Activated T-cell treated with anti-CD3 and anti-CD28 coated beads, Interleukin-2, amount 50 U/mL, for 4 hours (primary cell): ENCODE data around the gene SHPK. TPM values are rescaled to one million over a fixed set of nuclear protein-coding genes. Genes with fewer than 3 reads are reported as not detected.

Experiments used
- ATAC-seq, 2 donors: fragments of 200-7000 bp; cut with Tn5 transposase; one replicate each; pipeline ENCODE4 v1.10.0; 2021
- DNase-seq: peaks from one replicate; pipeline ENCODE4 v3.0.0-alpha.2; 2020
- H3K27me3 Mint-ChIP-seq: one replicate; pipeline ENCODE4 v1.8.0; 2021; ENCODE audit warnings: low read depth, mixed read lengths
- H3K36me3 Mint-ChIP-seq: one replicate; pipeline ENCODE4 v1.8.0; 2022; ENCODE audit warnings: mixed read lengths; ENCODE audit not compliant: insufficient read depth
- H3K4me1 Mint-ChIP-seq: one replicate; pipeline ENCODE4 v1.8.0; 2021; ENCODE audit warnings: low read depth, mixed read lengths
- H3K4me3 Mint-ChIP-seq: one replicate; pipeline ENCODE4 v1.8.0; 2021; ENCODE audit warnings: mild to moderate bottlenecking, moderate library complexity, mixed read lengths
- H3K9me3 Mint-ChIP-seq: one replicate; pipeline ENCODE4 v1.8.0; 2021; ENCODE audit warnings: mixed read lengths
- total RNA-seq, 3 donors: library from RNA; stranded (reverse); gene quantifications; one replicate each; pipeline ENCODE4 v1.2.1, GENCODE V29; 2021

Gene SHPK
- total RNA-seq, 3 donors from 2014 or later, result 9.1 to 14.7 (median 10.8) TPM

- H3K36me3 Mint-ChIP-seq, result peaks cover 27% of the 10 kb centered on the region
- H3K27me3 Mint-ChIP-seq, result no peaks in the 10 kb centered on the region
- H3K4me3 Mint-ChIP-seq, result no peak overlapping the region
- DNase-seq (no peak), ATAC-seq (no peak)
- no peaks in the 10 kb centered on the region for H3K4me1 Mint-ChIP-seq
- H3K9me3 Mint-ChIP-seq, result no peaks in the 10 kb centered on the region
Measured at GRCh38 chr17:3626831-3627768, 8.9 kb downstream of the SHPK start.

- H3K27me3 Mint-ChIP-seq, result no peaks in the 10 kb centered on the region
- H3K4me1 Mint-ChIP-seq, result no peaks in the 10 kb centered on the region
- H3K36me3 Mint-ChIP-seq, result peaks cover 30% of the 10 kb centered on the region
- H3K9me3 Mint-ChIP-seq, result no peaks in the 10 kb centered on the region
- no peak overlapping the region for H3K4me3 Mint-ChIP-seq
- ATAC-seq, result no peak
- no peak for DNase-seq
Measured at GRCh38 chr17:3622977-3623594, 13.0 kb downstream of the SHPK start.

GRCh38 chr17:3621146-3621720 is 14.8 kb downstream of the SHPK start:
- Mint-ChIP-seq H3K9me3 (no peaks in the 10 kb centered on the region), H3K36me3 (peaks cover 33% of the 10 kb centered on the region)
- ATAC-seq, result no peak

GRCh38 chr17:3615160-3615870 is 20.7 kb downstream of the SHPK start:
- Mint-ChIP-seq H3K36me3 (peaks cover 34% of the 10 kb centered on the region), H3K4me1 (no peaks in the 10 kb centered on the region), H3K4me3 (no peak overlapping the region), H3K9me3 (no peaks in the 10 kb centered on the region), H3K27me3 (no peaks in the 10 kb centered on the region)
- no peak for DNase-seq
- no peak for ATAC-seq

More at GRCh38 chr17:3621146-3621720, 14.8 kb downstream of the SHPK start:
- DNase-seq, result no peak
- Mint-ChIP-seq H3K4me3 (no peak overlapping the region), H3K27me3 (no peaks in the 10 kb centered on the region), H3K4me1 (no peaks in the 10 kb centered on the region)

- ATAC-seq (no peak), DNase-seq (no peak)
- Mint-ChIP-seq H3K4me3 (no peak overlapping the region), H3K27me3 (no peaks in the 10 kb centered on the region), H3K4me1 (no peaks in the 10 kb centered on the region), H3K9me3 (no peaks in the 10 kb centered on the region), H3K36me3 (peaks cover 35% of the 10 kb centered on the region)
Measured at GRCh38 chr17:3613124-3613523, 22.9 kb downstream of the SHPK start.

- Mint-ChIP-seq H3K9me3 (no peaks in the 10 kb centered on the region), H3K4me3 (no peak overlapping the region), H3K36me3 (peaks cover 22% of the 10 kb centered on the region), H3K4me1 (no peaks in the 10 kb centered on the region), H3K27me3 (no peaks in the 10 kb centered on the region)
- no peak for DNase-seq
- no peak for ATAC-seq
Measured at GRCh38 chr17:3610523-3610922, 25.5 kb downstream of the SHPK start.

GRCh38 chr17:3609689-3610088 is 26.4 kb downstream of the SHPK start:
- Mint-ChIP-seq H3K27me3 (no peaks in the 10 kb centered on the region), H3K4me3 (no peak overlapping the region), H3K36me3 (peaks cover 17% of the 10 kb centered on the region), H3K4me1 (no peaks in the 10 kb centered on the region), H3K9me3 (no peaks in the 10 kb centered on the region)
- no peak for DNase-seq
- ATAC-seq, result no peak

- Mint-ChIP-seq H3K27me3 (no peaks in the 10 kb centered on the region), H3K9me3 (no peaks in the 10 kb centered on the region), H3K4me3 (no peak overlapping the region), H3K36me3 (peaks cover 8% of the 10 kb centered on the region), H3K4me1 (no peaks in the 10 kb centered on the region)
- DNase-seq (no peak), ATAC-seq (no peak)
Measured at GRCh38 chr17:3603870-3604259, 32.2 kb downstream of the SHPK start.

- DNase-seq (no peak), ATAC-seq (no peak)
- Mint-ChIP-seq H3K9me3 (no peaks in the 10 kb centered on the region), H3K4me3 (no peak overlapping the region), H3K4me1 (no peaks in the 10 kb centered on the region), H3K27me3 (no peaks in the 10 kb centered on the region), H3K36me3 (peaks cover 6% of the 10 kb centered on the region)
Measured at GRCh38 chr17:3603119-3603869, 32.8 kb downstream of the SHPK start.

GRCh38 chr17:3602499-3602898 is 33.6 kb downstream of the SHPK start:
- no peak for ATAC-seq
- no peaks in the 10 kb centered on the region for H3K27me3 Mint-ChIP-seq
- peaks cover 4% of the 10 kb centered on the region for H3K36me3 Mint-ChIP-seq
- no peaks in the 10 kb centered on the region for H3K9me3 Mint-ChIP-seq
- H3K4me1 Mint-ChIP-seq, result no peaks in the 10 kb centered on the region
- DNase-seq, result no peak
- no peak overlapping the region for H3K4me3 Mint-ChIP-seq

- Mint-ChIP-seq H3K9me3 (no peaks in the 10 kb centered on the region), H3K36me3 (peaks cover 4% of the 10 kb centered on the region), H3K27me3 (no peaks in the 10 kb centered on the region), H3K4me1 (no peaks in the 10 kb centered on the region), H3K4me3 (no peak overlapping the region)
- ATAC-seq, result no peak
- DNase-seq, result no peak
Measured at GRCh38 chr17:3600529-3601205, 35.4 kb downstream of the SHPK start.

GRCh38 chr17:3598078-3598477 is 38.0 kb downstream of the SHPK start:
- DNase-seq, result no peak
- no peak overlapping the region for H3K4me3 Mint-ChIP-seq
- no peak for ATAC-seq
- H3K36me3 Mint-ChIP-seq, result no peaks in the 10 kb centered on the region
- no peaks in the 10 kb centered on the region for H3K27me3 Mint-ChIP-seq
- no peaks in the 10 kb centered on the region for H3K9me3 Mint-ChIP-seq
- no peaks in the 10 kb centered on the region for H3K4me1 Mint-ChIP-seq

GRCh38 chr17:3596804-3597464 is 39.1 kb downstream of the SHPK start:
- ATAC-seq, result no peak
- H3K4me1 Mint-ChIP-seq, result no peaks in the 10 kb centered on the region

More at GRCh38 chr17:3596804-3597464, 39.1 kb downstream of the SHPK start:
- no peak for DNase-seq
- H3K4me3 Mint-ChIP-seq, result no peak overlapping the region
- H3K27me3 Mint-ChIP-seq, result no peaks in the 10 kb centered on the region
- no peaks in the 10 kb centered on the region for H3K9me3 Mint-ChIP-seq
- H3K36me3 Mint-ChIP-seq, result no peaks in the 10 kb centered on the region
